Gastrocnemius medialis (tissue), 4 donors: ENCODE results near the gene GABRD. TPM values are rescaled to one million over a fixed set of nuclear protein-coding genes. Genes with fewer than 3 reads are reported as not detected.

Experiments
- ATAC-seq, 2 donors: fragments of 150-250 bp; one replicate each; pipeline ENCODE4 v1.9.1; 2016
- DNase-seq, 2 donors: peaks; one replicate each; pipeline ENCODE4 v3.0.0-alpha.2; 2019
- H3K27ac ChIP-seq, 4 donors: fragments of 200-600 bp; sonication (generic); 1 replicate in 1 of 4; 2 replicates in 3 of 4; pipeline ENCODE4 v1.5.1; 2016 to 2018; ENCODE audit warnings: mild to moderate bottlenecking in 2 of 4, moderate library complexity in 1 of 4
- H3K27me3 ChIP-seq, 3 donors: fragments of 200-600 bp; sonication (generic) in 2 of 3; 1 replicate in 1 of 3; 2 replicates in 2 of 3; pipeline versions ENCODE4 v1.5.1 to v1.6.0; 2016 to 2019; ENCODE audit warnings: mild to moderate bottlenecking in 1 of 3, moderate library complexity in 1 of 3
- H3K36me3 ChIP-seq, 2 donors: fragments of 200-600 bp; sonication (generic) in 1 of 2; one replicate each; pipeline ENCODE4 v1.5.1; 2017 to 2018
- H3K4me1 ChIP-seq, 2 donors: fragments of 200-600 bp; sonication (generic) in 1 of 2; one replicate each; pipeline ENCODE4 v1.5.1; 2016 to 2017; ENCODE audit warnings: mild to moderate bottlenecking in 2 of 2
- H3K4me3 ChIP-seq, 4 donors: fragments of 200-600 bp; sonication (generic) in 3 of 4; 1 replicate in 1 of 4; 2 replicates in 3 of 4; pipeline ENCODE4 v1.5.1; 2016 to 2019; ENCODE audit warnings: mild to moderate bottlenecking in 2 of 4
- H3K9me3 ChIP-seq, 3 donors: fragments of 200-600 bp; sonication (generic) in 2 of 3; 1 replicate in 1 of 3; 2 replicates in 2 of 3; pipeline ENCODE4 v1.5.1; 2016 to 2019
- CTCF ChIP-seq, 5 experiments: fragments of 450-650 bp in 3 of 5; fragments of 200-600 bp in 2 of 5; sonication (generic) in 2 of 5; IDR thresholded peaks in 4 of 5; conservative IDR thresholded peaks in 1 of 5; 1 replicate in 4 of 5; 2 replicates in 1 of 5; pipeline ENCODE4 v1.5.1; 2016 to 2019; ENCODE audit warnings: antibody characterized with exemption in 5 of 5, mild to moderate bottlenecking in 3 of 5, moderate library complexity in 3 of 5
- POLR2A ChIP-seq, 2 donors: fragments of 450-650 bp; IDR thresholded peaks; one replicate each; pipeline ENCODE4 v1.6.1; 2017; ENCODE audit warnings: antibody characterized with exemption in 2 of 2, mild to moderate bottlenecking in 2 of 2, moderate library complexity in 2 of 2
- in situ Hi-C, 4 donors: fragments of 200-750 bp; cut with MboI; loops; one replicate each; pipeline versions ENCODE4 v1.15.0 to v1.8.0; 2017; ENCODE audit warnings: low sequenced_read_pairs in 4 of 4
- intact Hi-C: fragments of 100-400 bp; cut with DNase I; formaldehyde crosslinking; loops from one replicate; pipeline ENCODE4 v1.15.1; 2023; ENCODE audit warnings: low total_unique reads
- total RNA-seq, 4 donors: library from RNA; depleted of rRNA; stranded (reverse); fragments of >200 nt; gene quantifications; one replicate each; pipeline versions ENCODE4 v1.1.0 to v1.2.3, GENCODE V29; 2016

The GABRD gene
- total RNA-seq, 4 donors from 2014 or later, result 1.9 TPM; not detected in 3

GRCh38 chr1:2024887-2025286 lies 5.7 kb downstream of the GABRD start:
- Histone ChIP-seq H3K27ac (no peak overlapping the region), H3K36me3 (no peaks in the 10 kb centered on the region), H3K4me1 (peaks cover 5 to 12% of the 10 kb centered on the region in 2 donors), H3K4me3 (no peak overlapping the region), H3K9me3 (no peaks in the 10 kb centered on the region), H3K27me3 (peaks cover 17 to 34% (median 32%) of the 10 kb centered on the region in 3 donors)
- ATAC-seq (no peak), DNase-seq (no peak)
- TF ChIP-seq POLR2A (IDR thresholded peaks at IDR 0.05) (no peak), CTCF (IDR thresholded peaks at IDR 0.05 in 4 of 5, conservative IDR thresholded peaks at IDR 0.05 in 1 of 5) (no peak)
- in situ Hi-C loops, result no loop called here
- intact Hi-C loops, result no loop called here

GRCh38 chr1:2025491-2025981 lies 6.4 kb downstream of the GABRD start:
- Histone ChIP-seq H3K27ac (peak overlapping the region in 1 of 4 donors; percentile 39), H3K4me1 (peaks cover 5 to 12% of the 10 kb centered on the region in 2 donors), H3K9me3 (no peaks in the 10 kb centered on the region), H3K27me3 (peaks cover 10 to 27% (median 26%) of the 10 kb centered on the region in 3 donors), H3K4me3 (peak overlapping the region; percentile 34 to 48 (median 46)), H3K36me3 (no peaks in the 10 kb centered on the region)
- ATAC-seq (peak; percentile 65 to 69), DNase-seq (peak in 1 of 2 donors; percentile 22)
- in situ Hi-C loops, result no loop called here
- intact Hi-C loops, result no loop called here
- no peak for TF ChIP-seq POLR2A (IDR thresholded peaks at IDR 0.05)
- no peak for TF ChIP-seq CTCF (IDR thresholded peaks at IDR 0.05 in 4 of 5, conservative IDR thresholded peaks at IDR 0.05 in 1 of 5)

GRCh38 chr1:2027961-2028583 lies 8.9 kb downstream of the GABRD start:
- TF ChIP-seq POLR2A (IDR thresholded peaks at IDR 0.05), result no peak
- TF ChIP-seq CTCF (IDR thresholded peaks at IDR 0.05 in 4 of 5, conservative IDR thresholded peaks at IDR 0.05 in 1 of 5), result no peak
- peaks cover 0 to 3% (median 3%) of the 10 kb centered on the region in 3 donors for H3K27me3 ChIP-seq
- in situ Hi-C loops, result no loop called here
- ATAC-seq (no peak), DNase-seq (no peak)
- H3K4me1 ChIP-seq, result peaks cover 5 to 12% of the 10 kb centered on the region in 2 donors
- no peak overlapping the region for H3K27ac ChIP-seq
- no peak overlapping the region for H3K4me3 ChIP-seq
- no peaks in the 10 kb centered on the region for H3K36me3 ChIP-seq
- intact Hi-C loops, result no loop called here
- H3K9me3 ChIP-seq, result no peaks in the 10 kb centered on the region

- no peak overlapping the region for H3K4me3 ChIP-seq
- no peaks in the 10 kb centered on the region for H3K9me3 ChIP-seq
- no peaks in the 10 kb centered on the region for H3K36me3 ChIP-seq
- H3K27me3 ChIP-seq, result no peaks in the 10 kb centered on the region
- no peak for DNase-seq
- TF ChIP-seq POLR2A (IDR thresholded peaks at IDR 0.05) (no peak), CTCF (IDR thresholded peaks at IDR 0.05 in 4 of 5, conservative IDR thresholded peaks at IDR 0.05 in 1 of 5) (no peak)
- H3K27ac ChIP-seq, result no peak overlapping the region
- H3K4me1 ChIP-seq, result peaks cover 5 to 12% of the 10 kb centered on the region in 2 donors
- in situ Hi-C loops (no loop called here), intact Hi-C loops (no loop called here)
- ATAC-seq, result no peak
These were observed 9.9 kb downstream of the GABRD start for GRCh38 chr1:2028870-2029560.
